GM21367 (cell line): ENCODE results near the gene SAMHD1.
"Not testable (repeated sequence)": the region's sequence is repeated elsewhere in the genome, so short reads cannot be mapped to it uniquely, and the experiment has no call there.

Experiments used
- ATAC-seq: cut with Tn5 transposase; IDR thresholded peaks from one replicate; pipeline ENCODE4 v1.9.1; 2021; ENCODE audit not compliant: unreplicated experiment

The SAMHD1 gene

GRCh38 chr20:36951198-36951978 lies at the start of gene SAMHD1:
SAMHD1 (minus strand) TSS chr20:36951708; CDS start chr20:36951643, 65 bp downstream.
- ATAC-seq = peak; percentile 74

GRCh38 chr20:37000171-37000570 lies 48.7 kb upstream of the SAMHD1 start:
- ATAC-seq = not testable (repeated sequence)

- no peak for ATAC-seq
Observed at GRCh38 chr20:36998652-36999051, 47.1 kb upstream of the SAMHD1 start.

GRCh38 chr20:36997121-36997520 lies 45.6 kb upstream of the SAMHD1 start:
- ATAC-seq = no peak

- not testable (repeated sequence) for ATAC-seq
Observed at GRCh38 chr20:36994221-36994620, 42.7 kb upstream of the SAMHD1 start.

GRCh38 chr20:36992802-36993334 lies 41.4 kb upstream of the SAMHD1 start:
- no peak for ATAC-seq

GRCh38 chr20:36991703-36992102 lies 40.2 kb upstream of the SAMHD1 start:
- no peak for ATAC-seq

GRCh38 chr20:36989797-36990196 lies 38.3 kb upstream of the SAMHD1 start:
- ATAC-seq = no peak

- ATAC-seq = no peak
Observed at GRCh38 chr20:36988494-36988966, 37.0 kb upstream of the SAMHD1 start.

- ATAC-seq = no peak
Observed at GRCh38 chr20:36984257-36984638, 32.7 kb upstream of the SAMHD1 start.

- ATAC-seq = no peak
Observed at GRCh38 chr20:36975099-36975818, 23.8 kb upstream of the SAMHD1 start.

- ATAC-seq = no peak
Observed at GRCh38 chr20:36974660-36975059, 23.2 kb upstream of the SAMHD1 start.

- ATAC-seq = no peak
Observed at GRCh38 chr20:36971103-36971502, 19.6 kb upstream of the SAMHD1 start.

GRCh38 chr20:36969478-36970186 lies 18.1 kb upstream of the SAMHD1 start:
- no peak for ATAC-seq

GRCh38 chr20:36969051-36969450 lies 17.5 kb upstream of the SAMHD1 start:
- ATAC-seq = no peak

- no peak for ATAC-seq
Observed at GRCh38 chr20:36967636-36968035, 16.1 kb upstream of the SAMHD1 start.

GRCh38 chr20:36966965-36967364 lies 15.5 kb upstream of the SAMHD1 start:
- not testable (repeated sequence) for ATAC-seq

GRCh38 chr20:36962354-36962941 lies 10.9 kb upstream of the SAMHD1 start:
- not testable (repeated sequence) for ATAC-seq

GRCh38 chr20:36959242-36959641 lies 7.7 kb upstream of the SAMHD1 start:
- ATAC-seq = no peak

GRCh38 chr20:36957875-36958667 lies 6.6 kb upstream of the SAMHD1 start:
- ATAC-seq = no peak
